ENCODE data around the gene ART4.

The ART4 gene

DNA sequence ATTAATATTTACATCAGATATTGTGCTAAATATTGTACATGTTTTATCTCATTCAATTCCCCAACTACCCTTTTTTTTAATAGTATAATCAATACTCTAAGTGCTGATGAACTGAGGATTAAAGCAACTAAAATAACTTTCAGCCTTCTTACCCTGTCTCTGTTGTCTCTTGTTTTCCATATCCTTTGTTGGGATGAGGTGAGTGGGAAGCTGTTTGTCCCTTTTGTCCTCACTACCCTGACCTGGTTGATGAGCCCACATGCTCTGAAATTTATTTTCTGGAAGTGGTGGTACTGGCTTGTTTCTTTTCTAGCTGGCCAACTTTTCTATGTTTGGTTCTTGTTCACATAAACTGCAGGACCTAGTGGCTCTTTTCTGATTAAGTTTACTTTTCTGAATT is 9.6 kb upstream of the ART4 start:
- no peak for DNase-seq (ENCODE audit: low read depth in 1 of 2, low spot score in 1 of 2)

DNA sequence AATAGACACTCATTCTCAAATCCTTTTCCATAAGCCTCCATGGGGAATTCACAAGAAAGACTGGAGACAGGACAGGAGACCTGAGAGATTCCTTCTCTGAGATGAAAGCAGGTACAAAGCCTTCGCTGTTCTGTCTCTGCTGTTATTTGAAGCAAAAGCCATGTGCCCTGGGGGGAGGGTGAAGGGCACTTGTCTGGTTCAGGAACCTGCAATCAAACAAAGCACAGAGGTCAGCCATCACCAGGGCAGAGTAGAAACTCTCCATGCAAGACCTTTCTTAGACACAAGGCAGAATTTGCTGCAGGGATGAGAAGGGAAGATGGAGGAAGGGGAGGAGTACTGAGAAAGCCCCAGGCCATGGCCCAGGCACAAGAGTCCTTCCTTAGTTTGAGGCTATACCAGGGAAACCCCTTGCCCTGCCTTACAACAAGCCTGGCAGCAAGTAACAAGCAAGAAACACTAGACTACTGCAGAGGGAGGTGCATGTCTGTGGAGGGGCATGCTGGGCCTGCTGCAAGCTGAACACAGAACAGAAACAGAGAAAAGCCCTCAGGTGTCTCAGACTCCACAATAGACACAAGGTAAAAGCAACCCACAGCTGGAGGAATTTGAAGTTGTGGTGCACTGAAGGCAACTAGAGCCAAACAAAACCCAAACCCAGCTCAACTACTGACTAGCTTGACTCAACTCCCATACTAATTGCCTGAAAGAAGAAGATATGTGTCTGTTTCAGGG is 7.8 kb upstream of the ART4 start:
- DNase-seq (ENCODE audit: low read depth in 1 of 2, low spot score in 1 of 2), result no peak

DNA sequence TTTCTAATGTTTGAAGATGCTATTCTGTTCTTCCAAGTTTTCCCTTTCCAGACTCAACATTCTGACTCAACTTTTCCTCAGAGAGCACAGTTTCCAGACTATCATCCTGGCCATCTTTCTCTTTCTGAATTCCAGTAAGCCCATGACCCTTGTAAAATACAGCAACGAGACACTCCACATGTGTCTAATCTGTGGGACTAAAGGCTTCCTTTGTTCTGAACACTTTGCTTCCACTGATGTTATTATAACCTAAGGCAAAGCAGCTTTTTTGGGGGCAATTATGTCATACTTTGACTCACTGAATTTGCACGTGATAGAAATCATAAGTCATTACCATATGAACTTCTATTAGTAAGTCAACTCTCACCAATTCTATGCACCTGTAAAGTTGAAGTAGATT is 6.3 kb upstream of the ART4 start:
- DNase-seq (ENCODE audit: low read depth in 1 of 2, low spot score in 1 of 2), result no peak

DNA sequence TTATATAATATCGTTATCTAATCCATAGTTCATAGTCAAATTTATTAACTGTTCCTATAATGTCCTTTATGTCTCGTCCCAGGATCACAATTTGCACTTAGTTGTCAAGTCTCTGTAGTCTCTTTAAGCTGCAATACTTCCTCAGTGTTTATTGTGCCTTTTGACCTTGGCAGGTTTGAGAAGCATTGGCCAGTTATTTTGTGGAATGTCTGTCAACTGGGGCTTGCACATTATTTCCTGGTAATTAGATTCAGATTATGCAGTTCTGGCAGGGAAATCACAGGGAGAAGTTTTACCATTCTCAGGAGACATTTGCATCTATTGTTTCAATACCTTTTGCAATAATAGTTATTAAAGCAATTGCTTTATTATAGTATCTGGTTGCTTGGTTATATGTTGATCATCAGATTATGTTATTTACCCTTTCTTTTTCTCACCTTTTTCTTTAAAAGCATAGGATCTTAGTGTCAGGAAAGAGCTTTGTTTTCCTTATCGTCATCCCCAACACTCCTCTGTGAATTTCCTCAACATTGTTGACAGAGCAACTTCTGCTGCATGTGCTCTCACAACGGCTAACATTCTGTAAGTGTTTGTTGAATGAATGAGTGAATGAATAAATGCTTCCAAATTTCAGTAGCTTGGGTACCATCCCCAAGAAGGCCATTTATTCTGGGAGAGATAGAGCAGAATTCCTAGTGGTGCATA is 3.7 kb upstream of the ART4 start:
- DNase-seq (ENCODE audit: low read depth in 1 of 2, low spot score in 1 of 2), result no peak

DNA sequence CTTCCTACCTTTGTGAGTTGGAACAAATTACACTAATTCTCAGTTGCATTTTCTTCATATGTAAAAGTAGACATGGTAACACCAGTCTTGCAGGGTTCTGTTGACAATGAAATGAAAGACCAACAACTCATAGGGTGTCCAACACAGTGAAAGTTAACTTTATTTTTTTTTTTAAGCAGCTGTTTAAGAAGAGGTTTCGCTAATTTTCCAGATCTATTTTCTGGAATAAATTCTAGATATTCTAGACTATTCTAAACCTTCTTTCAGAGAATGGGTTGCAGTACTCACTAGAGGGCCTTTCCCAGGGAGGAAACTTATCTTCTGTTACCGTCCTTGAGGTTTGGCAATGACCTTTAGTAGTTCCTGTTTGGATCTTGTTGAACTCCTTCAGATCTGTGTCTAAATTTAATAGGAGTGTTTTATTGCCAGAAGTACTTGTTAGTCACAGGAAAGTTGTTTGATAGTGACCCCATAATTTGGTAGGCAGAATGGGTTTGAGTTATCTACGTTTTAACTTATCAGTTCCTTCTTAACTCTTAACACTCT is 2.8 kb upstream of the ART4 start:
- no peak for DNase-seq (ENCODE audit: low read depth in 1 of 2, low spot score in 1 of 2)

DNA sequence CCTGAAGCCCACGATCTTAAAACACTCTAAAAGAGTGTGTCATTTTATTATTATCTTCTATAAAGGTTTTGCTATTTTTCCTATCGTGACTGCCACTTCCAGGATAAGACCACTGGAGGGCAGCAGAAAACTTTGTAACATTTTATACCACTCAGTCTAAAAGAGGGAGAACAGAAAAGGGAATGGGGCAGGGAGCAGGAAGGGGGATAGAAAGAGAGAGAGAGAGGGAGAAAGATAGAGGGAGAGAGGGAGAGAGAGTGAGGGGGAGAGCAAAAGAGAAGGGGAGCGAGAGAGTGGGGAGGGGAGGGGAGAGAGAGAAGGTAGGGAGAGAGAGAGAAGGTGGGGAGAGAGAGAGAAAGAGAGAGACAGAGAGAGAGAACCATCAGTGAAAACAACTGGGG is 2.0 kb upstream of the ART4 start:
- peak in 1 of 2 donors; percentile 40 for DNase-seq (ENCODE audit: low read depth in 1 of 2, low spot score in 1 of 2)

DNA sequence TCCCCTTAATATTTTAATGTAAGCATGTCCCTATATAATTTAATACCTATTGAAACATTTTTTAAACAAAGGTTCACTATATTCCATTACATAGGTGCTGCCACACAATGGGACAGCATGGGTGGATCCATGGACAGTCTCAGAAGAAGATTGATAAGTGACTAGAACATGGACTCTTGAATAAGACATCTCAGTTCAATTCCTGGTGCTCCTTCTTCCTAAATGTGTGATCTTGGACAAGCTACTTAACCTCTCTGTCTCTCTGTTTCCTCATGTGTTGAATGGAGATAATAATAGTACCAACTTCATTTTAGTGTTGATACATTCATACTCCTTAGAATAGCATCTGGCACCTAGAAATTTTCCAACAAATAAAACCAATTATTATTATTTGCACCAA is 1.1 kb upstream of the ART4 start:
- no peak for DNase-seq (ENCODE audit: low read depth in 1 of 2, low spot score in 1 of 2)

DNA sequence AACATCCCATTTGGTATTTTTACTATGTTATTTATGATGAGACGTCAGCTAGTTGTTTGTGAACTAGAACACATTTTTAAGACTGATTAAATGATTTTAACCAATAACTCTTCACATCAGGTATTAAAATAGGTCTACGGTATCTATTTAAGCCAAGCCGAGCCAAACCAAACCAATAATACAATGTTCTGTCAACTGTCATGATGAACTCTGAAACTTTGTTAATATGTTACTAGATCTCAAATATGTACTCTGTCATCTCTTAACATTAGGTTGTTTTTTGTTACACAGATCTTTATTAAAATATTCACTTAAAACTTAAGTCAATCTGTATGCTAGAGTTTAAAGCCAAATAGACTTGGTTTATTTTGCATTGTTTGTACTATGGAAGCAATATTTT is 1.0 kb downstream of the ART4 start:
- no peak for DNase-seq (ENCODE audit: low read depth in 1 of 2, low spot score in 1 of 2)

DNA sequence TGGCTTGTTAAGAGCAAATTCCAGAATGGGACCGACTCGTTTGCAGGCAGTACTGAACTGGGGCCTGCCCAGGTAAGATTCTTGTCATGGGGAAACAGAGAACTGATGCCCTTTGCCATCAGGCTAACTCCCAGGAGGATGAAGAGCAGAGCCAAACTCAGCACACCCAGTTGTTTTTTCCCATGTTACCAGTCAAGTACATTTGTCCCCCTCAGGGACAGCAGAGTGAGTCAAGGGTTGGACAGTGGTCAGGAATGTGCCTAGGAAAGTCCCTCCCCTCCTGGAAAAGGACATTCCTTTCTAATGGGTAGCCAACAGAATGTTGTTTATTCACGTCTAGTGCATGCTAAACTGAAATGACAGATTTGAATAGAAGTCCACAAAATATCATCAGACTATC is 1.6 kb downstream of the ART4 start:
- DNase-seq (ENCODE audit: low read depth in 1 of 2, low spot score in 1 of 2), result no peak

DNA sequence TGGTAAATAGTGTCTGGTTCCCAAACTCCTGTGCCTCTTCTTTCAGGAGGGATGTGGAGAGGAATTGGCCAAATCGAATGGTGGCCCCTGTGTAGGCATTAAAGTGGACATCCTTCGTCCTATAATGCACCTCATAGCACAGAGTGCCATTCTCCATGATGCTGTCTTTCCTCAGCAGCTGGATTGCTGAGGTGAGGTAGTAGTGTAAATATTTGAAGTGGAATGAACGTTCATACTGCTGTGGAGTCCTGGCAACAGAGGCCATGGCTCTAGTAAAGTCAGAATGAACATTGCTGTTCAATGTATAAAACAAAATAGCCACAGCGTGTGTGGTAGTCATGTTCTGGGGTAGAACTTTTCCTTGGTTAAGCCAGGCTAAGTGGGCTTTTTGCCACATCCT is 2.7 kb downstream of the ART4 start:
- DNase-seq (ENCODE audit: low read depth in 1 of 2, low spot score in 1 of 2), result no peak

DNA sequence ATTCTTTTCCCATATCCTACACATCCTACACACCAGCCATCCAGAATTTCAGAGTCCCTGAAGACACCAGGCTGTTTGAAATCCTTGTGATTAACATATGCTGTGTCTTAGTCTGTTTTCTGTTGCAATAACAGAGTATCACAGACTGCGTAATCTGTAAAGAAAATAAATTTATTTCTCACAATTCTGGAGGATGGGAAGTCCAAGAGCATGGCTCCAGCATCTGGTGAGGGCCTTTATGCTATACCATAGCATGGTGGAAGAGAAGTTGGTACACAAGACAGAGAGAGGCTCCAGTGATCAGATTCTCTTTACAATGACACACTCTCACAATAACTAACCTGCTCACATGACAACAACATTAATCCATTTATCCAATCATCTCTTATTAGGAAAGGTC is 4.1 kb downstream of the ART4 start:
- no peak for DNase-seq (ENCODE audit: low read depth in 1 of 2, low spot score in 1 of 2)

DNA sequence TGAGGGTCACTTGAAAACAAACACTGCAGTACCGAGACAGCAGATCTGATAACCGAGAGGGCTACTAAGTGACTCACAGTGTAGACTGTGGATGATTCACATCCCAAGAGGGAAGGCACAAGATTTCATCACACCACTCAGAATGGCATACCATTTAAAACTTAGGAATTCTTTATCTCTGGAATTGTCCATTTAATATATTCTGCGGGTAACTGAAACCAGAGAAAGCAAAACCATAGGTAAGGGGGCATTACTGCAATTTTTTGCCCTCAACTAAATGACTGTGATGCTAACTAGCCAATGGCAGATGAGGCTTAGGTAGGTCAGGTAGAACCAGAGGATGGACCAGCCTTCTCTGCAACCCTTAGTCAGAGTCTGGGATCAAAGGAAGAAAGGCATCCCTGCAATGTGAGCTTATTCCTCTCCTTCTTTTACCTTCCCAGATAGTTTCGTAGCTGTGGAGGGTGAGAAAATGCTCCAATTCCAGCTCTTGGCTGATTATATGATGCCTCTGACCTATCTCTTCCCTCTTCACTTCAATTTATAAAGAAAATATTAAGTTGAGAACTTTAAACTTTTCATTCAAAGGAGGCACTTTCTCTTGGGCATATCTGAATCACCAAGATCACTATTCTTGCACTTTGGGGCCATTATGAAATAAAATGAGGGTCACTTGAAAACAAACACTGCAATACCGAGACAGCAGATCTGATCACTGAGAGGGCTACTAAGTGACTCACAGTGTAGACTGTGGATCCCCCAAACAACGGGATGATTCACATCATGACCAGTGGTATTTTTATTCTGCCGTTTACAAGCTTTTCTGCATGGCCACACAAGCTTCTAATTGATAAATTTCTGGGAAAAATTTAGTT is 6.8 kb downstream of the ART4 start:
- no peak for DNase-seq (ENCODE audit: low read depth in 1 of 2, low spot score in 1 of 2)

DNA sequence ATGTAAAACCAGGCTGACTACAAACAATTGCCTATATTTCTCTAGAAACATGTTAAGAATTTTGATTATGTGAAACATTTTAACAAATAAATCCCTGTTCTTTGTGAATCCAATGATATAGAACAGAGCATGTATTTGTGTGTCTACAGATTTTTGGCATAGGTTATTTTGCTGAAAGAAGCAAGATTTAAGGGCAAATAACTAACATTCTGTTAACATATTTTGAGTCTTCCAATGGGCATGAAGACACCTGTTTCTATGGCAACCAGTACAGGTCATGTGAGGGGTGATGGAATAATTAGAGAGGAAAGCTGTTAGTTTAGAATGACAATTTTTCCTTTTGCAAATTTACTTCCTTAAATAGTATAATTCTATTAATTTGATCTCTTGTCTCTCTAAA is 8.8 kb downstream of the ART4 start:
- no peak for DNase-seq (ENCODE audit: low read depth in 1 of 2, low spot score in 1 of 2)

DNA sequence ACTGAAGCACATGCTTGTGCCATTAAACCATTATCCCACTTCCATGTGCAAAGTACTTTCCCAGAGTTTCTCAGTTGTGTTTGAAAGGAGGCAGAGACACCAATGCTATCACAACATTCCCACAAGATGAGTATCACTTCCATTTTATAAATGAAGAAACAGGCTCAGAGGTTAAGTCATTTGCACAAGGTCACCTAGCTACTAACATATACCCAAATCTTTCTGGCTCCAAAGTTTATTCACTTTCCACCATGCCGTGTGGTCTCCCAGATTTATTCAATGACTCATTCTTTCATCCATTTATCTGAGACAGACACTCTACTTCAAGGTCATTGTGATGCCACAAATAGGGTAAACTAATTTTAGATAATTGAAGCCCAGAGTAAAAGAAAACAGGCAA is 9.4 kb downstream of the ART4 start:
- DNase-seq (ENCODE audit: low read depth in 1 of 2, low spot score in 1 of 2), result no peak

DNA sequence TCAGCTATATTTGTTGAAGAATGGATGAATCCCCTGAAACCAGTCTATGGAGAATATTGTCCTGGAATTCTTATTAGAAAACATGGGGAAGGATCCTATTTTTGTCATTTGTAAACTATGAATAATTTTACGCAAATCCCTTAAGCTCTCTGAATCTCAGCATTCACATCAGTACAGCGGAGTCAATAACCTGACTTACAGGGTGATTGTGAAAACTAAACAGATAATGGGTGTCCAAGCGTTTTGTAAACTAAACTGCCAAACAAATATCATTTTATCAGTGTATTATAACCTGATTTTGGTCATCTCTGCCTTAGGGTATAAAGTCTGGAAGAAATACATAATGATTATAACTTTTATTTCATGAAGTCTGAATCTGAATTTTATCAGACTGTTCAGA is 10.0 kb downstream of the ART4 start:
- DNase-seq (ENCODE audit: low read depth in 1 of 2, low spot score in 1 of 2), result no peak

DNA sequence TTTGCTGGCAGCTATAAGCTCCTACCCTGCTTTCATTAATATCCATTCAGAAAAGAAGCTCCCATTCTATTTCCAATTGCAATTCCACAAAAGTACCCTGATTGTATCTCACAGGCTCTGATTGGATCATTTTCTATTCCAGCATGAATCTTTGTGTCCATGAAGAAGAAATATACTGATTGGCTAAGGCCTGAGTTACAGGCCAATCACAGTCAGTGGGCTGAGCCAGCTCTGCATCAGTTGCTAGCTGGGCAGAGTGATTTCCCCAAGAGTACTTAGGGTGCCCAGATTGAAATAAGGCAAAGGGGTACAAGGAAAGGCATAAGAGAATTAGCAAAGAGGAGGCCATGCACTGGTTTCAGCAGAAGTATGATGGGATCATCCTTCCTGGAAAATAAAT is 14.4 kb downstream of the ART4 start:
- DNase-seq (ENCODE audit: low read depth in 1 of 2, low spot score in 1 of 2), result no peak

DNA sequence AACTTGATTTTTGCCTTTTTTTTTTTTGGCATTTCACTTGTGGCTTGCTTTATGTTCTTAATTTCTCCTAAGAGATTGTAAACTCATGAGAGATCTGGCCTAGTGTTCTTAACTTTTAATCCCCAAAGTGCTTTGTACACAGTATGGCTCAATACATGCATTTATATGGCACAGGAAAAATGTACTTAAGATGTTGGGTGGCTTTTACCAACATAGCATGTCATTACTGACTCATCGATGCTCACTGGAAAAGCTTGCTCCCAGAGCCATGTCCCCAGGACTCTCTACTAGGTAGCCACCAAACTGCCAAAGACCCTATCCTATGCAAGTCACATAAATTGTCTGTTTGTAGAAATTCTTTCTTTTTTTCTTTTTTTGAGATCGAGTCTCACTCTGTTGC is 16.3 kb downstream of the ART4 start:
- DNase-seq (ENCODE audit: low read depth in 1 of 2, low spot score in 1 of 2), result no peak

DNA sequence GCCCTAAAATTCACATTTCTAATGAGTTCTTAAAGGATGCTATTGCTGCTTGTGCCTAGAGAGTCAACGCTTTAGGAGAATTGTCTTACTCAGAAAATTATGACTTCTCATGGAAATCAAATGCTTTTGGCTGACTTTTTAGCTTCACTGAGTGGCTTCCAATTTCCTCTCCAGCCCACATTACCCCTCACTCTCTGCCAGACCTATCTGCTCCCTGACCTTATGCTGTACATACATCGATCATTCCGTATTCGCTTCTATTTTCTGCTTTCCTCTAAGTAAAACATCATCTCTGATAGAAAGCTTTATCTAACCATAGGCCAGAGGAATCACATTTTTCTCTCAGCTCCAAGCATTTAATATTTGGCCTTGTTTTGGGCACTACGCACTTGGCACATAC is 16.8 kb downstream of the ART4 start:
- no peak for DNase-seq (ENCODE audit: low read depth in 1 of 2, low spot score in 1 of 2)

DNA sequence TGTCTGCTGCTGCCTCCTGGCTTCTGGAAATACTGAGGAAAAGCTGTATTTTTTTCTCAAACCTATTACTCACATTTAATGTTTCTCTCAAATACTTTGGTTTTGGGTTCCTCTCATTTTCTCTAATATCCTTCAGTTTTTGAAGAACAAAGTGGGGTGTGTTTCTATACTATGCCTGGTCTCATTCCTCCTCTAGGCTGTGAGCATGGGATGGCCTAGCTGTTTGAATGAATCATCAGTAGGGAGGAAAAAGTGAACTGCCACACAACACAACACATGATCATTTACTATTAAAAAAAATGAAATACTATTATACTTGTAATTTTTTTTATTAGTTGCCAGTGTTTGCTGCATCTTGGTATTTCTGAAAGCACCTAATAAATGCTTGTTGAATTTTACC is 18.1 kb downstream of the ART4 start:
- DNase-seq (ENCODE audit: low read depth in 1 of 2, low spot score in 1 of 2), result no peak

DNA sequence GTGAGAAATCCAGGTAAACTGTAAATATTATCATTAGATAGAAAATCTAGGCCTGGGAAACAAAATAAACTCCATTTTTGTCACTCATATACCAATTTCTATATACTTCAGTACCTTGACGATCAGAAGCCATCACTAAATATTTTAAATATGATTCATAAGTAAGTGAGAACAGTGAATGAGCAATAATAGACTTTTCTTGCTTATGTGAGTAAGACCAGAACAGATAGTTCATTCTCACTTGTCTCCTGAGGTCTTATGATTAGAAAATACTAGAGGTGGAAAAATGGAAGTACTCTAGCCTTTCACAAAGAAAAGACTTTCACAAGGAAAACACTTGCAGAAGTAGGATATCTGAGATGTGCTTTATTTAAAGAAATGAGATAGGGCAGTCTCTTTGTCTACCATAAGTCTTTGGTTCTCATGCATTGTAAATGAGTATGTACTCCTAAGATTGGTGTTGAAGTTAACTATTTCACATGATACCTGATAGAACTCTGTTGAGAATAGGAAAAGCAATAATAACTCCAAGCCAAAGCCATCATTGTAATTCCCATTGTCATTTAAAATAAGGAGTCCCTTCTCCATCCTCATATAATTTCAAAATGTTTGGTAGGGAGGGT is 19.2 kb downstream of the ART4 start:
- no peak for DNase-seq (ENCODE audit: low read depth in 1 of 2, low spot score in 1 of 2)

DNA sequence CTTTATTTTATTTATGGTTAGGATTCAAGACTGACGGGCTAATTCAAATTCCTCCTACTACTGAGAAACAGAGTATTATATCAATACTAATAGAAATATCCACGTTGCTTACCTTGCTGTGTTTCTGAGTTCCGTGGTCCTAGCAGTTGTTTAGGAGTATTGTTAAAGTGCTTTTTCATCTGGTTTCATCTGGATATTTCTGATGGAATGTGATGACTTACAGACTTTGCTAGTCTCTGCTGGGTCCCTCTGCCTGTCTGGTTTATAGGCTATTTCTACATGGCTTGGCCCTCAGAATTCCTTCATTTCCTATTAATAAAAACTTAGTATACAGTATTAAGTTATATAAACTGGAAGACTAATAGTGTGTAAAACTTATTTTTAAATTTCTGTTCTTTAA is 29.3 kb downstream of the ART4 start, which contains the start of gene SMCO3:
Gene SMCO3 (minus strand): TSS at position 169 of the 400 bp plus-strand sequence. CDS start 7,502 bp downstream, outside the sequence.
- no peak for DNase-seq (ENCODE audit: low read depth in 1 of 2, low spot score in 1 of 2)

All from activated CD4-positive, alpha-beta T cell treated with anti-CD3 and anti-CD28 coated beads, Interleukin-2, amount 50 U/mL, for 24 hours (primary cell).